ENCODE data around the gene ZCRB1.
A peak's percentile ranks its signal among the peaks of the same experiment; 100 is the strongest.
"Not testable (repeated sequence)": the region's sequence is repeated elsewhere in the genome, so short reads cannot be mapped to it uniquely, and the experiment has no call there.

ZCRB1 gene

GRCh38 chr12:42325653-42326474 lies at the start of gene ZCRB1, which contains the start of gene PPHLN1:
Gene ZCRB1, minus strand, starts transcription at chr12:42326094. Its CDS starts 1,992 bp downstream, at chr12:42324102.
Gene PPHLN1, plus strand, starts transcription at chr12:42326167. Its CDS starts 9,736 bp downstream, at chr12:42335903.
- Histone ChIP-seq H3K4me3 (peak within 1 kb of the TSS; percentile 55 to 88 (median 73)), H3K27ac (peak within 1 kb of the TSS; percentile 60 to 96 (median 86))

- no peak overlapping the region for H3K27ac ChIP-seq
- no peak overlapping the region for H3K4me3 ChIP-seq
These were observed 47.8 kb upstream of the ZCRB1 start for GRCh38 chr12:42373669-42374068.

GRCh38 chr12:42372154-42372791 lies 46.4 kb upstream of the ZCRB1 start:
- H3K27ac ChIP-seq, result no peak overlapping the region
- no peak overlapping the region for H3K4me3 ChIP-seq

- Histone ChIP-seq H3K27ac (no peak overlapping the region), H3K4me3 (no peak overlapping the region)
These were observed 44.1 kb upstream of the ZCRB1 start for GRCh38 chr12:42370013-42370412.

GRCh38 chr12:42365486-42365885 lies 39.6 kb upstream of the ZCRB1 start:
- H3K4me3 ChIP-seq, result no peak overlapping the region

GRCh38 chr12:42364692-42365091 lies 38.8 kb upstream of the ZCRB1 start:
- Histone ChIP-seq H3K4me3 (no peak overlapping the region), H3K27ac (no peak overlapping the region)

More at GRCh38 chr12:42365486-42365885, 39.6 kb upstream of the ZCRB1 start:
- H3K27ac ChIP-seq, result no peak overlapping the region

- no peak overlapping the region for H3K27ac ChIP-seq
- H3K4me3 ChIP-seq, result no peak overlapping the region
These were observed 36.9 kb upstream of the ZCRB1 start for GRCh38 chr12:42362647-42363260.

GRCh38 chr12:42361909-42362646 lies 36.2 kb upstream of the ZCRB1 start:
- H3K4me3 ChIP-seq, result no peak overlapping the region
- H3K27ac ChIP-seq, result no peak overlapping the region

GRCh38 chr12:42360747-42361403 lies 35.0 kb upstream of the ZCRB1 start:
- H3K4me3 ChIP-seq, result no peak overlapping the region
- H3K27ac ChIP-seq, result no peak overlapping the region

- no peak overlapping the region for H3K4me3 ChIP-seq
- no peak overlapping the region for H3K27ac ChIP-seq
These were observed 30.4 kb upstream of the ZCRB1 start for GRCh38 chr12:42356344-42356743.

GRCh38 chr12:42350021-42350407 lies 24.1 kb upstream of the ZCRB1 start:
- not testable (repeated sequence) for H3K4me3 ChIP-seq, H3K27ac ChIP-seq

GRCh38 chr12:42349119-42350020 lies 23.5 kb upstream of the ZCRB1 start:
- H3K4me3 ChIP-seq, result not testable (repeated sequence)

GRCh38 chr12:42346403-42347002 lies 20.6 kb upstream of the ZCRB1 start:
- no peak overlapping the region for H3K4me3 ChIP-seq
- H3K27ac ChIP-seq, result no peak overlapping the region

More at GRCh38 chr12:42349119-42350020, 23.5 kb upstream of the ZCRB1 start:
- not testable (repeated sequence) for H3K27ac ChIP-seq

GRCh38 chr12:42343721-42344120 lies 17.8 kb upstream of the ZCRB1 start:
- H3K27ac ChIP-seq, result no peak overlapping the region

GRCh38 chr12:42342028-42342427 lies 16.1 kb upstream of the ZCRB1 start:
- Histone ChIP-seq H3K4me3 (no peak overlapping the region), H3K27ac (no peak overlapping the region)

More at GRCh38 chr12:42343721-42344120, 17.8 kb upstream of the ZCRB1 start:
- H3K4me3 ChIP-seq, result no peak overlapping the region

GRCh38 chr12:42338280-42338679 lies 12.4 kb upstream of the ZCRB1 start:
- H3K27ac ChIP-seq, result no peak overlapping the region

GRCh38 chr12:42336286-42336685 lies 10.4 kb upstream of the ZCRB1 start:
- no peak overlapping the region for H3K27ac ChIP-seq
- H3K4me3 ChIP-seq, result no peak overlapping the region

More at GRCh38 chr12:42338280-42338679, 12.4 kb upstream of the ZCRB1 start:
- no peak overlapping the region for H3K4me3 ChIP-seq

Data from skin epidermis (tissue), 12 donors.